NOMO-1 (cell line): Measurements from ENCODE around the gene SLC35F1.
A peak's percentile ranks its signal among the peaks of the same experiment; 100 is the strongest.

Source experiments
- DNase-seq, 2 experiments: peaks; one replicate each; lab custom pipeline; 2025; ENCODE audit not compliant: unreplicated experiment in 2 of 2; lab: John Stamatoyannopoulos, UW

Gene SLC35F1

DNA sequence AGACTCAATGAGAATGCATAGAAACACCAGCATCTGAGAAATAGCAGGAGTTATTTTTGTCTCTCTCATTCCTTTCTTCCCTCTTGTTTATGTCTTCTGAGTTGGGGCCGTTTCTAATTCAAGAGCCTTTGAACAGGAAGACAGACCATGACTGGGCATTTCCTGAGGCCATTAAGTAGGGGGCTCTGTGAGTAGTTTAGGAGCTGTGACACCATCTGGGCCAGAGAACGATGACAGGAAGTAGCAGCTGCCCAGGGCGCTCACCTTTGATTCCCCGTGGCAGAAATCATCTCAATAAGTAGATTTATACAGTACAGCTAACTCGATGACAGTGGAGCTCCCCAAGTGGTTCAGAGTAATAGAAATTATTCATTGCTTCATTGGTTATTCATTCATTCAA lies 342.6 kb downstream of the SLC35F1 start:
- DNase-seq, result peak; percentile 31 to 33

DNA sequence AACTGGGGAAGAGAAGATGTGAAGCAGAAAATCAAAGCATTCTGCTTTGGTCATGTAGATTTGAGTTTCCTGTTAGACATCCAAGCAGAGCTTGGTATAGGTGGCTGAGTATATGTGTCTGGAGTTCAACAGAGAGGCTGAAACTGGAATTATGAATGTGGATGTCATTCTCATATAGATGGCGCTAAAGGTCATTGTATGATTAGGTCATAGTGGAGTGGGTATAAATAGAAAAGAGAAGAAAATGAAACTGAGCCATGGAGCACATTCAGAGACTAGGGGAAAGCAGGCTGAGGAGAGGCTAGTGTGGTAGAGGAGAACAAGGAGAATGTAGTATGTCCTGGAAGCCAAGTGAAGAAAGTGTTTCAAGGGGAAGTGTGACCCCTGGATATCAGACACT lies 345.4 kb downstream of the SLC35F1 start:
- peak; percentile 21 to 70 for DNase-seq

DNA sequence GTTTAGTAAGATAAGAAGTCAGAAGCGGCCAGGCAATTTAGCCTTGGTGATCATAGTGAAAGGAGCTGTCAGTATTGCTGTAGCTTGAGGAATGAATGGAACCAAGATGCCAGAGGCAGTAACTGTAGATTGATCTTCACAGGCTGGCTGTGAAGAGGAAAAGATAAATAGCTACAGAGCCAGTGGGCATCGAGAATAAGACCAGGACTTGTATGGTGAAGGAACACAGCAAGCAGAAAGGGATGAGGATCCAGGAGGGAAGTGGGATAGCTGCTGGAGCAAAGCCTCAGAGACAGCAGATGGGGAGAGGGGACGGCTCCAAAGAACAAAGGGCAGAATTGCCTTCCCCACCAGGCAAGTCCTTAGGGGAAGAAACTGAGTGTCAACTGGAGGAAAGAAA lies 346.7 kb downstream of the SLC35F1 start:
- DNase-seq, result no peak

DNA sequence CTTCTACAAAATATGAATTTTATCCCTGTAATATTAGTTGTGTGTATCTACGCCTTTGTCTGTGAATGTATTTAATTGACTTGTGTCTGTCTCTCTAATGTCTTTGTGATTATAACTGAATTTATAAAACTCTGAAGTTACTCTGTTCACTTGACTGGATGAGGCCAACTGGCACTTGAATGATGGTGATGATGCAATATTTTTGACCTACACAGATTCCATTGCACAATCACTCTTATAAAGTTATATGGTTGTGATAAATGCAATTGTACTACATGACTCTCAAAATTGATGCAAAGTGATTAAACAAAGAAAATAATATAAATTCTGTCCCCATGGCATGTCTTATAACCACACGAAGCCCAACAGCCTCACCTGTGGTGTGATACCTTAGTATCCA lies 353.8 kb downstream of the SLC35F1 start:
- no peak for DNase-seq

DNA sequence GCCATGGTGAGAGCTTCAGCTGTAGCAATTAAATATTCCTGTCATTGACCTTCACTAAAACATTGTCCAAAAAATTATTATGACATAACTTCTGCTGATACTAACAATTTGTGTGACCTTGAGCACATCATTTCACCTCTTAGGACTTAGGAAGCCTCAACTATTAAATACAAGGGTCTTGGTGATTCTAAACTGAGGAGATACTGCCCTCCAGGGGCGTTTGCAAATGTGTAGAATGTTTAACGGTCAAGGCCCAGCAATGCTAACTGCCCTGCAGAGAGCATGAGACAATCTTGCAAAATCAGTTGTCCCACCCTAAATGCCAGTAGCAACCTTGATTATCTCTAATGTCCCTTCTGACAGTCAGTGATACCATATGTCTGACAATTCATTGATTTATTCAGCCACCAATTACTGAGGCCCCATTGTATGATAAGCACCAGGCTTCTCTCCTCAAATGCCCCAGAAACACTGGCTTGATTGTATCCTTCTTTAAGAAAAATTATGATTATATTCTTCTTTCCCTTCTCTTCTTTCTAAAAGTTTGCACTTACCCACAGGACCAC lies 356.9 kb downstream of the SLC35F1 start:
- DNase-seq, result peak; percentile 22 to 26

DNA sequence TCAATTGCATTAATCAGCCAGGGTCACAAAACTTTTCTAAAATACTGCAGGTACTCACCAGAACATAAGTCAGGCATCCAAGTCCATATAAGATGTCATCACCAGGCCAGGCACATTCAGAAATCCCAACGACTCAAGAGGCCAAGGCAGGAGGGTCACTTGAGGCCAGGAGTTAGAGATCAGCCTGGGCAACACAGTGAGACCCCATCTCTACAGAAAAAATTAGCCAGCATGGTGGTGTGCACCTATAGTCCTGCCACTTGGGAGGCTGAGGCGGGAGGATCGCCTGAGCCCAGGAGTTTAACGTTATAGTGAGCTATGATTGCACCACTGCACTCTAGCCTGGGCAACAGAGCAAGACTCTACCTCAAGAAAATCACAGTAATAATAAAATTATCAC lies 362.6 kb downstream of the SLC35F1 start:
- DNase-seq, result no peak

DNA sequence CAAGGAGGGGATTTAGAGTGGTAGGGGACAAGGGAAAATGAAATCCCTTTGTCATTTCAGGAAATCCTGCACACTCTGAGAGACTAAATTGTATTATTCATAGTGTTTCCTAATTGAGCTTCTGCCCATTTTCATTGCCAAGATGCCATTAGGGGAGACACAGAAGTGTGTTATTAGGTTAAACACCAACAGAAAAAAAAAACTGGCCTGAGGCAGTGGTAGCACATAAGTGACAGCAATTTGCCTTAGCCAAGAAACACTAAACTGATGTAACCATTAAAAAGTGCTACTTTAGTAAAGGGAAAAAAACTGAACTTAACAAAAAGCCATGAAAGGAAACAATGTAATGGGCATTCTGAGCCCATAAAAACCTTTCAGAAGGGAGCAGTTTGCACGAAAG lies 370.6 kb downstream of the SLC35F1 start:
- DNase-seq, result no peak

DNA sequence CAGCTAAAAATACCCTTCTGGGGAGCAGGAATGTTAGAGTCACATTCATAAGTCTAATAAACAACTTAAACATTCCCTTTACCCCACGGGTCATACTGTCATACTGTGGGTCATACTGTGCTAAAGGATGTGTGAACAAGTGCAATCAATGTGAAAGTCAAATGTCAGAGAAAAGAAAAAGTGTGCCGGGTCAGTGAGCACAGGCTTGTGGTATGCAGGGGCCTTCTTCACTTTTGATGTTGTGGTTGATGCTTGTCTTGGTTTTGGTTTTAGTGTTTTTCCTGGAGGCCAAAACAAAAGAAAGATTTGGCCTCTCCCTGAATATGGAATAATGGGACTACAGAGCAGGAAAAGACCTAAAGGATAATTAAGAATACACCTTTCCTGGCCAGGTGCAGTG lies 373.1 kb downstream of the SLC35F1 start:
- DNase-seq, result no peak

DNA sequence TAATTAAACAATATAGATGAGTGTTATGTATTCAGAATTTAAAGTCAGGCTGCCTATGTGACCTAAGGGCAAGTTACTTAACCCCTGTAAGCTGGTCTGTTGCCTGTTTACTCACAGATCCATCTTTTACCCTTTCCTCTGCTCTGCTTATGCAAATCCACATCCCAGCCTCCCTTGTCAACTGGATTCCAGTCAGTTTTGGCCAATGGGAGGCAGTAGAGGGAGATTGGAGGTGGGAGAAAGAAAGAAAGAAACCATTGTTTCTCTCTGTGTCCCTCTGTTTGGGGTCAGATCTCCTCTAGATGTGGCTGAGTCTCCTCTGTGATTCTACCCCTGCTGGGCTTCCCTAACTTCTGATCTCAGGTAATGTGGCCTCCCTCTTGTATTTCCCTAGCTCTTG lies 374.2 kb downstream of the SLC35F1 start:
- DNase-seq, result no peak

DNA sequence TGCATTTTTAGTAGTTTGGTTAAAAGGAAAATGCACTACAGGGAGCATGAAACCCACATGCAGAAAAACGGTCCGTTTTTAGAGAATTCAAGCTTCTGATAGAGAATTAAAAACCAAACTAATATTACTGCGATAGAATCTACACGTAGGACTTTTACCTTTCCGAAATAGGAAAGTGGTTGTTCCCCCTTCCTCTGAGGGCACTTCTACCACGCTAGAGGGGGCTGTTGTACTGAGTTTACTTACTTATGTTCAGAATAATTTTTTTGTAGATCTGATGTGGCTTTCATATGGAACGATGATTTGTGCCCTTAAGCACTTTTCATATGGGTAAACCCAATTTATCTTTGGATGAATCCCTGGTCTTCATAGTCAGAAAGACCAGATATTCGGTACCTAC lies 376.7 kb downstream of the SLC35F1 start:
- peak; percentile 8 to 46 for DNase-seq

DNA sequence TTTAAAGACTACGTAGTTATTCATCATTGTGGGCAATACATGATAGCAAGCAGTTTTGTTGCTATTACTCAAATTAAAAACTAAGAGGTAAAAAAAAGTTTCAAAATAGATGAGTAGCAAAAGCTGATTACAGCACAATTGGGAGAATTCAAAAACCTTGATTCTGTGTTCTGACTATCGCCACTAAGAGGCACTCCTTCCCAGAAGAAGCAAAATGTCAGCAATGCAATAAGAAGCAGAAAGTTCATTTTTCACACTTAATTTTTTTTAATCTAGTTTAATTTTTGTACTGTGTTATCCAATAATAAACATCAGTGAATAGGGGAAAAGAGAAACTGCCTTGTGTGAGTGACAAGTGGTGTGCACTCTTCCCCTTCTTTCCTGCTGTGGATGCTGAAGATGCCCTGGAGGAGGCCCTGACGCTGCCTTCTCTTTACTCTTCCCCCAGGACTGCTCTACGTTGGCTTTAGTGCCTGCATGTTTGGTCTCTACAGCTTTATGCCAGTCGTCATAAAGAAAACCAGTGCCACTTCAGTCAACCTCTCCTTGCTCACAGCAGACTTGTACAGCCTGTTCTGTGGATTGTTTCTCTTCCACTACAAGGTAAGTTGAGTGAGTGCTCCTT lies 377.8 kb downstream of the SLC35F1 start:
- DNase-seq, result no peak

DNA sequence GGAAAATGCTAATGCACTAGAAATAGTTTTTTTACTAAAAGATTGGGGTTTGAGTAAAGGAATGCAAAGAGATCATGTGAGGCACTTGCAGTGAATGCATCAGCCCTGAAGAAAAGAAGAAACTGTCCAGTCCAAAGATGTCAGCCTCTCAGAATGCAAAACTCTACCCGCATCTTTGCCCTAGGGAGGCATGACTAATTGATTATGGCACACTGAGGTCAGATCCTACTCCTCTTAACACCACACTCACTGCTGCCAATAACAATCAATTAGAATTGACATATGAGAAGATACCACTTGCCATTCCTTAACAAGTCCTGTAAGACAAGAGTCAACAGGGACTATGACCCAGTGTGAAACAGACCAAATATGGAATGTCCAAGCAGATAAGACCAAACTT lies 378.7 kb downstream of the SLC35F1 start:
- DNase-seq, result no peak

DNA sequence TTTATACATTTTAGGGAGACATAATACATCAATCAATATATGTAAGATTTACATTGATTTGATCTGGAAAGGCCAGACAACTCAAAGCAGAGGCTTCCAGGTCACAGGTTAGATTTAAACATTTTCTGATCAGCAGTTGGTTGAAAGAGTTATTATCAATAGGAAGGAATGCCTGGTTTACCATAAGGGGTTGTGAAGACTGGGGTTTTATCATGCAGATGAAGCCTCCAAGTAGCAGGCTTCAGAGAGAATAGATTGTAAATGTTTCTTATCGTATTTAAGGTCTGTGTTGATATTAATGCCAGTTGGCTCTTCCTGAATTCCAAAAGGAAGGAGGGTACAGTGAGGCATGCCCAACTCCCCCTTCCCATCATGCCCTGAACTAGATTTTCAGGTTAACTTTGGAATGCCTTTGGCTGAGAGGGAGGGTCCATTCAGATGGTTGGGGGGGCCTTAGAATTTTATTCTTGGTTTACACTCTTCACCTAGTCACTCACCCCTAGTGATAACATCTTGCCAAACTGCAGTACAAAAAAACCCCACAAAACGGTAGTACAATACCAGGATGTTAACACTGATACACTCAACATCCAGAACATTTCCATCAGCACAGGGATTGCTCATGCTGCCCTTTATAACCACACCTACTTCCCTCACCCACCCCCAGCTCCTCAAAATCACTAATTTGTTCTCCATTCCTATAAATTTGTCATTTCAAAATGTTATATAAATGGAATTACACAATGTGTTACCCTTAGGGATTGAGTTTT lies 381.5 kb downstream of the SLC35F1 start:
- no peak for DNase-seq

DNA sequence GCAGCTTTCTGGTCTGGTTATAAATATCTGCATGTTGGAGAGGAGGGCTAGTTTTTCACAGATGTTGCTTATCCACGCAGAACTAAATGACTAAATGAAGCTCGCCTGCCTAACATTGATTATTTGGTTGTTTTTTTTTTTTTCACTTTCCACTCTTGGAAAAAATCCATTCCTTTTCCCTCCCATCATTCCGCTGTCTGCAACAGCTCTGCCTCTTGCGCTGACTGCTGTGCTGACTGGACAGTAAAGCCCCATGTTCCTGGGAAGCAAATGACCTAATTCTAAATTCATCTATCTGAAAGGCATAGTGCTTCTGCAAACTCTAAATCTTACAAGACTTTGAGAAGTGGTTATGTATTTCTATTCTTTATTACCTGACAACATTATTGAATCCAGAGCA lies 385.5 kb downstream of the SLC35F1 start:
- no peak for DNase-seq

DNA sequence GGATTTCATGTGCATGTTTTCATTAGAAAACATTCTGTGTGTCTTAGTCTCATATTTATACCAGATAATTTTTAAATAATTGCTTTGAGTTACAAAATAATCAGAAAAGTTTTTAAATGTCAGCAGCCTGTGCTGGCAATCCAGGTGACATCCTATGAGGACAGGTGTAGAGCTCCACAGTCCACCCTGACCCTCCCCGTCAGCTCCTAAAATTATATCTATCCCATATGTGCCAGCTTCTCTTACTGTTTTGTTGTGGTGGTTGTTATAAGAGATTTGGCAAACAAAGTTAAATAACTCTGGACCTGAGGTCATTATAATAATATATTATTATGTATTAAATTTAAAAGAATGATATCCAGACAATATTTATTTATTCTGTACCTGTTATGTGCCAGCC lies 387.8 kb downstream of the SLC35F1 start:
- DNase-seq, result no peak

DNA sequence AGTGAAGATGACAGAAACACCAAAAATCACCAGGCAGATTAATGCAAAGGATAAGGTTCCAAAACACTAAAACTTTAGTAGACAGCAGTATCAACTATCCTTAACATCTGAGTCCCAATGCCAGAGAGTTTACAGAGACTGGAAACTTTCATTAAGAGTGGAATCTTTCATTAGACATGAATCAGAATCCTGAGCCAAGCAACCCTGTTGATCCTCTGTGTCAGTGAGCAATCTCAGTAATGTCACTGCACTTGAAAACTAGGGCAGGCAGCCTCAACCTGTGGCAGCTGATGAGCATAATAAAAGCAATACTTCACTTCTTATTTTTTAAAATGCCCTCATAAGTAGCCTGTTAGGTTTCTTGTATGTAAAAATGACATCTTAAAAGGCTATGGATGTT lies 388.3 kb downstream of the SLC35F1 start:
- DNase-seq, result no peak

DNA sequence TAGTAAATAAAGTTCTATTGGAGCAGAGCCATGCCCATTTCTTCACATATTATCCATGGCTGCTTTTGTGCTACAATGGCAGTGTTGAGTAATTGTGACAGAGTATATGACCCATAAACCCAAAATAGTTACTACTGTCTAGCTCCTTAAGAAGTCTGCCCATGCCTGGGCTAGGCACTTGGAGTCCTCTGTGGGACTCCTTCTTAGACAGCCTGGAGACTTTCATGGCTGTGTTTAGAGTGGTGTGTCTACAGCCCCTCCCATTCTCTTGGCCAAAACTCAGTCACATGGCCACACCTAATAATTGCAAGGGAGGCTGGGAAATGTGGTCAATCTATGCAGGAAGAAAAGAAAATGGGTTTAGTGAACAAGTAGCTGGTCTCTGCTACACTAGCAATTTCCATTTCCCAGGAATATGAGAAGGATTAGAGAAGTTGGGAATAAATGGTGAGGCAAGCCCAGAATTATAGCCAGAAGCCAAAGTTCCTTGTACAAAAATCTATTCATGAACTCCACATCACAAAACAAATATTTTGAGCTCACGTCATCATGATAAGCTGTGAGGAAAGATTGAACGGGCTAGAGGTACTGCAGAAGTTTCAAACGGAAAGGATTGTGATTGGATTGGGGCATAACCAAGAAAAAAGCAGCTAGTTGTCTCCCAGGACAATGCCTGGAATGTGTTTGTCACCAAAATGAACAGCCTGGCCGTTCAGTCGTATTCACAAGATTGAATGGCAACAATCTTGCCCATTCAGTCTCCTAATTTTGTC lies 389.3 kb downstream of the SLC35F1 start:
- DNase-seq, result no peak

DNA sequence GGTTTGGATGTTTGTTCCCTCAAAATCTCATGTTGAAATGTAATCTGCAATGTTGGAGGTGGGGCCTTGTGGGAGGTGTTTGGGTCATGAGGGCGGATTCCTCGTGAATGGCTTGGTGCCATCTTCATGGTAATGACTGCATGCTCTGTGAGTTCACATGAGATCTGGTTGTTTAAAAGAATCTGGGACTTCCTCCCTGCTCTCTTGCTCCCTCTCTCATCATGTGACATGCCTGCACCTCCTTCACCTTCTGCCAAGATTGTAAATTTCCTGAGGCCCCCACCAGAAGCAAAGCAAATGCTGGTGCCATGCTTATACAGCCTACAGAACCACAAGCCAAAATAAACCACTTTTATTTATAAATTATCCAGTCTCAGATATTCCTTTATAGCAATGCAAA lies 390.8 kb downstream of the SLC35F1 start:
- no peak for DNase-seq

DNA sequence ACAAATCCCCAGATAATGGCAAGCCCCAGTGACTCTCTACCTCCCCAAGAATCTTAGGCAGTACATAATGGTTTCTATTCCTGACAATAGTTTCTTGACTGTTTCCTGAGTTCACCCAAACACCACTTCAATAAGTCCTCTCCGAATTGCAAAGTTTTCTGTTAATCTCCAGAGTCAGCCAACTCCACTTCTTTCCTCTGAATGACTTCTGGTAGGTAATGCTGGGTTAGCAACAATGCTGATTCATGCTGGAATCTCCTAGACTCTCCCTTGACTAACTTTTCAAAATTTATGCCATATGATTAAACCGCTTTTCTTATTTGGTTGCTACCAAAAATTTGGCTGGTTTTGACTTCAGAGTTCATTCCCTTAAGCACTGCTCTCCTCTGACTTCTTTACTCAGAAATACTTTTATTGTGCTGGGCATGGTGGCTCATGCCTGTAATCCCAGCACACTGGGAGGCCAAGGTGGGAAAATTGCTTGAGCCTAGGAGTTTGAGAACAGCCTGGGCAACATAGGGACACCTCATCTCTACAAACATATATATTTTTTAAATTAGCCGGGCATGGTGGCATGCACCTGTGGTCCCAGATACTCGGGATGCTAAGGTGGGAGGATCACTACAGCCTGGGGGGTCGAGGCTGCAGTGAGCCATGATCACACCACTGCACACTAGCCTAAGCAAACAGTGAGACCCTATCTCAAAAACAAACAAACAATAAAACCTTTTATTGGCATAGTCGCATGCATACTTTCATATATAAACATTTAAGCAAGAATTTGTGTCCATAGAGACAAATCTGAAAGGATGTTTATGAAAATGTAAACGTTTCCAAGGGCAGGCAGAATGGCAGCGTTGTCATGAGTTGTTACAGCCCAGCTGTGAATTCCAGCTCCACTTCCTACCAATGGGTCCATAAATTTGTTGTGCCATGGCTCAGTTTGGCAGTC lies 391.7 kb downstream of the SLC35F1 start:
- DNase-seq, result no peak

DNA sequence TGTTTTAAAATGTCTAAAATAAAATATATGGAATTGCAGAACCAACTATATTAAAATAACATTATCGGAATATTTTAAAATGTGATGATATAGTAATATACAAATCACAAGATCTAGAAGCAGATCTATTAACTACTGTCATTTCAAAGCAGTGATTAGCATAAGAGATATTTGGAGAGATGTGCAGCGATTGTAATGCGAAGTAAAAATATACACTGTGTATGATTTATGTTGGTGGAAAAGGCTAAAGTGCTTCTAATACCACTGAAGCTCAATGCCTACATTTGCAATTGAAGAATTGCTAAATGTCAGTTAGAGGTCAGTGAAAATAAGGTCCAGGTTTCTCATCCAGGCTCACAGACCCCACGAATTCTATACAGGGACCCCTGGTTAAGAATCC lies 392.4 kb downstream of the SLC35F1 start:
- no peak for DNase-seq
